Heart right ventricle (tissue), 16 donors: ENCODE results near the gene PUS10. TPM values are rescaled to one million over a fixed set of nuclear protein-coding genes. Genes with fewer than 3 reads are reported as not detected.
"Not testable (repeated sequence)": the region's sequence is repeated elsewhere in the genome, so short reads cannot be mapped to it uniquely, and the experiment has no call there.

Source experiments
- ATAC-seq, 8 donors: fragments of 200-7000 bp; cut with Tn5 transposase; one replicate each; pipeline ENCODE4 v1.9.1; 2020; ENCODE audit warnings: mild to moderate bottlenecking in 8 of 8, moderate library complexity in 8 of 8, moderate number of reproducible peaks in 1 of 8
- DNase-seq, 2 donors: peaks; one replicate each; pipeline ENCODE4 v3.0.0-alpha.2; 2020
- H3K27ac ChIP-seq, 10 donors: fragments of 200-600 bp; sonication (generic) in 2 of 10; one replicate each; pipeline versions ENCODE4 v1.5.0 to v1.8.0; 2020 to 2022; ENCODE audit warnings: mild to moderate bottlenecking in 3 of 10
- H3K27me3 ChIP-seq, 7 donors: fragments of 200-600 bp; one replicate each; pipeline ENCODE4 v1.8.0; 2021 to 2022; ENCODE audit warnings: mild to moderate bottlenecking in 2 of 7
- H3K36me3 ChIP-seq, 9 donors: fragments of 200-600 bp; sonication (generic) in 1 of 9; one replicate each; pipeline versions ENCODE4 v1.5.0 to v1.8.0; 2020 to 2022; ENCODE audit warnings: mild to moderate bottlenecking in 2 of 9
- H3K4me1 ChIP-seq, 9 donors: fragments of 200-600 bp; sonication (generic) in 1 of 9; one replicate each; pipeline versions ENCODE4 v1.5.0 to v1.8.0; 2020 to 2022; ENCODE audit warnings: mild to moderate bottlenecking in 4 of 9
- H3K4me3 ChIP-seq, 10 donors: fragments of 200-600 bp; sonication (generic) in 2 of 10; one replicate each; pipeline versions ENCODE4 v1.5.0 to v1.8.0; 2020 to 2022; ENCODE audit warnings: mild to moderate bottlenecking in 7 of 10, moderate library complexity in 2 of 10
- H3K9me3 ChIP-seq, 11 donors: fragments of 200-600 bp in 10 of 11; sonication (generic) in 2 of 11; one replicate each; pipeline versions ENCODE4 v1.5.0 to v1.8.0; 2013 to 2022; ENCODE audit warnings: mild to moderate bottlenecking in 2 of 11, control low read depth in 1 of 11, moderate library complexity in 1 of 11
- WGBS, 2 donors: extraction: QIAGEN DNeasy Blood & Tissue Kit; methylation state at CpG; one replicate each; pipeline ENCODE4 v1.1.7; 2013; ENCODE audit warnings: inconsistent platforms in 1 of 2; 5-methylcytosine and 5-hydroxymethylcytosine counted together
- intact Hi-C, 10 donors: fragments of 100-400 bp; cut with DNase I; formaldehyde crosslinking; loops; one replicate each; pipeline versions ENCODE4 v1.11.1 to v1.14.2; 2022
- polyA plus RNA-seq, 2 donors: library from polyadenylated mRNA; stranded (reverse); fragments of 200-250 nt; gene quantifications; one replicate each; pipeline ENCODE4 v1.2.3, GENCODE V29; 2013
- total RNA-seq, 10 donors: library from RNA; stranded (reverse); fragmentation: NEBNext Ultra II Directional in 3 of 10; extraction: Animal tissue kit (Norgen Biotek cat#: 25700) in 3 of 10; gene quantifications; one replicate each; pipeline versions ENCODE4 v1.2.1 to v1.2.4, GENCODE V29; 2021 to 2023
- TF ChIP-seq, protein P1 (sequence below), 9 donors: fragments of 200-600 bp; sonication (generic) in 2 of 9; IDR thresholded peaks; one replicate each; pipeline versions ENCODE4 v1.5.0 to v1.8.0; 2021 to 2022; ENCODE audit warnings: antibody characterized with exemption in 9 of 9, mild to moderate bottlenecking in 5 of 9, moderate library complexity in 1 of 9
- donor health status: Arrhythmogenic right ventricular cardiomyopathy.
- donor health status: ischemic (EF 13 %, LVEDD 7.1; RV severe dilation, severe dysfunction).
- donor health status: healthy with polysubstance abuse.
- donor health status: DM: no; HTN: yes; CAD: no.
- donor health status: DM: no; HTN: no; CAD: no.
- donor health status: ischemic (EF 25% LVEDD 6.9; RV normal size, moderate dysfunction).
- donor health status: ischemic (EF 25% LVEDD 5.7; RV mildly dilated, moderate dysfunction).
- donor health status: healthy.
- donor health status: DM: yes; HTN: yes; CAD: no.
- donor health status: Ischemic cardiomyopathy.
- donor health status: ischemic (EF 35%, LVEDD 5.7; RV mildly dilated, moderate dysfunction).
- donor health status: nonischemic (EF 11% LVEDD 7.7; RV severe dilation, severe dysfunction).
- donor health status: DM: yes; HTN: yes; CAD: no.
- donor health status: PGD.
- donor health status: ischemic (EF 29% LVEDD 5.4; RV normal size, mild dysfunction).
- donor health status: nonischemic (EF 23%, LVEDD 6.1; RV moderate dilation, normal function).

The PUS10 gene
- total and polyA plus RNA-seq, 12 donors, result 1.5 to 5.5 (median 4.4) TPM

DNA sequence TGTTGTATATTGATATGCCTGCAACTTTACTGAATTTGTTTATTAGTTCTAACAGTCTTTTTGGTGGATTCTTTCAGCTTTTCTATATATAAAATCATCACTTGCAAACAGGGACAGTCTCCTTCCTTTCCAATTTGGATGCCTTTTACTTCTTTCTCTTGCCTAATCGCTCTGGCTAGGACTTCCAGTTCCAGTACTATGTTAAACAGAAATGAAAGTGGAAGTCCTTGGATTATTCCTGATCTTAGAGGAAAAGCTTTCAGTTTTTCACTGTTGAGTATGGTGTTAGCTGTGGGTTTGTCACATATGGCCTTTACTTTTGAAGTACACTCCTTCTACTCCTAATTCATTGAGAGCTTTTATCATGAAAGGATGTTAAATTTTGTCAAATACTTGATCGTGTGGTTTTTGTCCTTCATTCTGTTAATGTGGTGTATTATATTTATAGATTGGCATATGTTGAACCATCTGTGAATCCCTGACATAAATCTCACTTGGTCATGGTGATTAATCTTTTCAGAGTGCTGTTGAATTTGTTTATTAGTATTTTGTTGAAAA lies 83.8 kb downstream of the PUS10 start:
- Histone ChIP-seq H3K36me3 (peaks cover 0 to 51% (median 0%) of the 10 kb centered on the region in 9 donors), H3K27me3 (no peaks in the 10 kb centered on the region), H3K9me3 (no peaks in the 10 kb centered on the region), H3K4me3 (no peak overlapping the region), H3K4me1 (peaks cover 0 to 22% (median 0%) of the 10 kb centered on the region in 9 donors), H3K27ac (peak overlapping the region in 4 of 10 donors; percentile 17 to 51 (median 34))
- no peak for DNase-seq
- intact Hi-C loops, result no loop called here
- WGBS, 2 donors, result 54 to 73% methylated on average over 2 of the region's 2 CpGs
- TF ChIP-seq, protein P1, sequence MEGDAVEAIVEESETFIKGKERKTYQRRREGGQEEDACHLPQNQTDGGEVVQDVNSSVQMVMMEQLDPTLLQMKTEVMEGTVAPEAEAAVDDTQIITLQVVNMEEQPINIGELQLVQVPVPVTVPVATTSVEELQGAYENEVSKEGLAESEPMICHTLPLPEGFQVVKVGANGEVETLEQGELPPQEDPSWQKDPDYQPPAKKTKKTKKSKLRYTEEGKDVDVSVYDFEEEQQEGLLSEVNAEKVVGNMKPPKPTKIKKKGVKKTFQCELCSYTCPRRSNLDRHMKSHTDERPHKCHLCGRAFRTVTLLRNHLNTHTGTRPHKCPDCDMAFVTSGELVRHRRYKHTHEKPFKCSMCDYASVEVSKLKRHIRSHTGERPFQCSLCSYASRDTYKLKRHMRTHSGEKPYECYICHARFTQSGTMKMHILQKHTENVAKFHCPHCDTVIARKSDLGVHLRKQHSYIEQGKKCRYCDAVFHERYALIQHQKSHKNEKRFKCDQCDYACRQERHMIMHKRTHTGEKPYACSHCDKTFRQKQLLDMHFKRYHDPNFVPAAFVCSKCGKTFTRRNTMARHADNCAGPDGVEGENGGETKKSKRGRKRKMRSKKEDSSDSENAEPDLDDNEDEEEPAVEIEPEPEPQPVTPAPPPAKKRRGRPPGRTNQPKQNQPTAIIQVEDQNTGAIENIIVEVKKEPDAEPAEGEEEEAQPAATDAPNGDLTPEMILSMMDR (IDR thresholded peaks at IDR 0.05), result no peak
- ATAC-seq, result peak in 5 of 8 donors; percentile 37 to 73 (median 54)

DNA sequence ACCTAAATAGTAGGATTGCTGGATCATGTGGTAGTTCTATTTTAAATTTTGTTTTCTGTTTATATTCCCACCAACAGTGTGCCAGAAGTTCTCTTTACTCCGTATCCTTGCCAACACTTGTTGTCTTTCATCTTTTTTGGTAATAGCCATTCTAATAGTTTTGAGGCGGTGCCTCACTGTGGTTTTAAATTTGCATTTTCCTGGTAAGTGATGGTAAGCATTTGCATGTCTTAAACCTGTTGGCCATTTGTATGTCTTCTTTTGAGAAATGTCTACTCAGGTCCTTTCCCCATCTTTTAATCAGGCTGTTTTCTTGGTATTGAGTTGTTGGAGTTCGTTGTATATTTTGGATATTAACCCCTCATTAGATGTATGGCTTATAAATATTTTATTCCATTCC lies 85.1 kb downstream of the PUS10 start:
- WGBS, 2 donors, result 95 to 98% methylated on average over 3 of the region's 3 CpGs
- TF ChIP-seq, protein P1 (IDR thresholded peaks at IDR 0.05), result no peak
- peaks cover 0 to 22% (median 0%) of the 10 kb centered on the region in 9 donors for H3K4me1 ChIP-seq
- peaks cover 0 to 52% (median 0%) of the 10 kb centered on the region in 9 donors for H3K36me3 ChIP-seq
- H3K27me3 ChIP-seq, result no peaks in the 10 kb centered on the region
- intact Hi-C loops, result no loop called here
- no peak overlapping the region for H3K4me3 ChIP-seq
- DNase-seq, result no peak
- H3K9me3 ChIP-seq, result no peaks in the 10 kb centered on the region
- H3K27ac ChIP-seq, result no peak overlapping the region
- no peak for ATAC-seq

DNA sequence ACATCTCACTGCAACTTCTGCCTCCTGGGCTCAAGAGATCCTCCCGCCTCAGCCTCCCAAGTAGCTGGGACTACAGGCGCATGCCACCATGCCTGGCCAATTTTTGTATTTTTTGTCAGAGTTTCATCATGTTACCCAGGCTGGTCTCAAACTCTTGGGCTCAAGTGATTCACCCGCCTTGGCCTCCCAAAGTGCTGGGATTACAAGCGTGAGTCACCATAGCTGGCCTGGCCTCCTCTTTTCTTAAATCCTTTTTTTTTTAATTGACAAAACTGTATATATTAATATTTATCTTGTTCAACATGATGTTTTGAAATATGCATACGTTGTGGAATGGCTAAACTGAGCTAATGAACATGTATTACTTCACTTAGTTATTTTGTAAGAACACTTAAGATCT lies 86.0 kb downstream of the PUS10 start:
- ATAC-seq, H3K4me3 ChIP-seq, intact Hi-C loops, H3K27me3 ChIP-seq, DNase-seq, H3K9me3 ChIP-seq, H3K27ac ChIP-seq: not testable (repeated sequence)
- Histone ChIP-seq H3K36me3 (peaks cover 0 to 53% (median 0%) of the 10 kb centered on the region in 9 donors), H3K4me1 (peaks cover 0 to 17% (median 0%) of the 10 kb centered on the region in 9 donors)
- WGBS, 2 donors, result 97% methylated on average over 5 of the region's 5 CpGs

DNA sequence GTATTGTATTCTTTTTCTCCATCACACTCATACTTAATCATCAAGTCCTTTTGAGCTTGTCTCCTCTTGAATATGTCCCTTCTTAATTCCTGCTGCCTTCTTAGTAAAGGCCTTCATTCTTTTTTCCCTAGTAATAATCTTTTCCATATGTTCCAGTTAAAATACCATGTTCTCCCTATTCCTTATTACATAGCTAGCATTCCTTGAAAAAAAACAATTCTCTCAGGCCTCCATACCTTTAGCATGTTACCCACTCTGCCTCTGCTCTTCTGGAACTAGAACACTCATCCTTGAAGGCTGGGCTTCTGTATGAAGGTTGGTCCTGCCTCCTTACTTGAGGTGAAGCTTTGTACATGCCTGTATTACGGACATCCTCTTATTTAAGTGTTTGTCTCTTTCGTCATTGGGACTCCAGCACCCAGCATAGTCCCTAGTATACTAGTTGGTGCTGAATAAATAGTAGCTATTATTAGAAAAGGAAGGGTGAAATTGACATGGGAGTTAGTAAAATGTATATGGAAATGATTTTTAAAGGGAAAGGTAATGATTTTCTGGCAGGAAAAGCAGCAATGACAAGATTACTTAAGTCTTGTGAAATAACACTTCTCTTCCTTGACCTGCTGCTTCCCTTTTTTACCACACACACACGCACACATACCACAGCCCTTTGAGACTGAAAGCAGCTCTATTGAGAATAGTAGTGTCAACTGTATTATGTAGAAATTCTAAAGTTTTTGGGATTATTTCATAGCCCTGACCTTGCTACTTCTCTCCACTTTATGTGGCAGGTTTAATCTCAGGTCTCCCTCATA lies 91.1 kb downstream of the PUS10 start:
- peak in 4 of 8 donors; percentile 58 to 69 (median 66) for ATAC-seq
- H3K4me1 ChIP-seq, result peaks cover 0 to 26% (median 0%) of the 10 kb centered on the region in 9 donors

More for the DNA sequence above, 91.1 kb downstream of the PUS10 start:
- Histone ChIP-seq H3K9me3 (no peaks in the 10 kb centered on the region), H3K27ac (peak overlapping the region in 1 of 10 donors; percentile 77), H3K27me3 (no peaks in the 10 kb centered on the region), H3K36me3 (peaks cover 0 to 71% (median 17%) of the 10 kb centered on the region in 9 donors), H3K4me3 (peak overlapping the region in 1 of 10 donors; percentile 3)
- DNase-seq, result no peak
- TF ChIP-seq, protein P1 (IDR thresholded peaks at IDR 0.05), result no peak
- 89 to 90% methylated on average over 3 of the region's 3 CpGs for WGBS, 2 donors
- intact Hi-C loops, result no loop called here
